Measurements from ENCODE around the gene OPN1MW.
"Not testable (repeated sequence)": the region's sequence is repeated elsewhere in the genome, so short reads cannot be mapped to it uniquely, and the experiment has no call there.

The OPN1MW gene

DNA sequence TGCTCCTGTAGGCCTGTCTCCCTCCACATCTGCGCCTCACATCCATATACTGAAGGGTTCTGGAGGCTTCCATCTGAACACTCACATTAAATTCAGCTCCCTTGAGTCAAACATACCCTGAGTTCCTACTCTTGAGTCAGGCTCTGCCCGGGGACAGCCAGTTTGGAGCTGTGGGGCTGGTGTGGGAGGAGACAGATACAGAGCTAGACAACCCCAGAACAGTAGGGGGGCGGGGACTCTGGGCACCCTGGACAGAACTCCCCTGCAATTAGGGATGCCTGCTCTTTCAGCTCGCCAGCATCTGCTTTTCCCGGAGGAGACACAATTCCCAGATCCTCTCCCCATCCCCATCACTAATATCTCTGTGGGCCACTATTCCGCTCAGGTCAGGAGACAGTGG lies 42.9 kb downstream of the OPN1MW start:
- not testable (repeated sequence) for DNase-seq (ENCODE audit: low read depth); H3K4me3 ChIP-seq (ENCODE audit: low read depth, low read length)

DNA sequence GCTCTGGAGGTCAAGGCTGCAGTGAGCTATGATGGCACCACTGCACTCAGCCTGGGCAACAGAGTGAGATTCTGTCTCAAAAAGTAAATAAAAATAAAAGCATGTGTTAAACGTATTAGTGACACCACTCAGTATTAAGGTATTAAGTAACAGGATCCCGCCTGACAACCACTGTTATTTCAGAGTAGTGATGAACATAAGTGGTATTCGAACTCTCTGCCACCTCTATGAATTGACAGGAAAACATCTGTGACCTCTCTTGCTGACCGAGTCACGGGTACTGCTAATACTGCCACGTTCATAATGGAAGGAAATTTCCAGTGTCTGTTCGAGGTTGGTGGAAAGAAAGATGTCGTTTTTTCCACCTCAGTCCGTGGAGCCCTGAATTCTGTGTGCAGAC lies 44.3 kb downstream of the OPN1MW start:
- DNase-seq (ENCODE audit: low read depth) = not testable (repeated sequence)

DNA sequence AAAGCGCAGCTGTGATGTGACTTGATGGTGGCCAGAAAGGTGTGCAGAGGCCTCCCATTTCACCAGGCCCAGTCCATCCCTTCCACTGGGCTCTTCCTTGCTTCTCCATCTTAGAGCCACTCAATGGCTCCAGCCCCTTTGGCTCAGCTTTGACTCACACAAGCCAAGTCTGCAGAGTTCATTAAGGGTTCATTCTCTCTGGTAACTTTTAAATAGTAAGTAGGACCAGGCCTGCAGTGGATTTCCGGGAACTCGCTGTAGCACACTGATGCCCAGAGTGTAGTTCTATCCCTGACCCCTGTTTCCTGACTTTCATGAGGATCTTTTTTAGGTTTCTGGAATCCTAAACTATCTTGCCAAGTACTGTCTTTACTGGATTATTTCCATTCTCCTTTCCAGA lies 49.0 kb downstream of the OPN1MW start:
- not testable (repeated sequence) for DNase-seq (ENCODE audit: low read depth); H3K4me3 ChIP-seq (ENCODE audit: low read depth, low read length)

More for the DNA sequence above, 44.3 kb downstream of the OPN1MW start:
- not testable (repeated sequence) for H3K4me3 ChIP-seq (ENCODE audit: low read depth, low read length)

DNA sequence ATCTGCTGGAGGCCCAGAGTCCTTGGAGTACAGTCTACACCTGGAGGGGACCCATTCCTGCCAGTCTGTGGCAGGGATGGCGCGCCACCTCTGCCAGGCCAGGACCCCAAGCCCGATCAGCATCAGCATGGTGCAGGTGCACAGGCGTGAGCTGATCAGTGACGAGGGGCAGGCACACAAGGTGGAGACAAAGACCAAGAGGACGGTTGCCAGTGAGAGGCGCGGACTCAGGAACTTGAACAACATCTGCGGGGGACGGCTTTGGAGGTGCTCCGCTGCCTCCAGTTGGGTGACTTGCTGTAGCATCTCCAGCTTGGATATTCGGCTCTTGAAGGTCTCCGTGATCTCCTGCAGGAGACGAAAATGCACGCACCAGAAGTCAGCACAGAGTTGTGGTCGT lies 51.2 kb downstream of the OPN1MW start:
- not testable (repeated sequence) for DNase-seq (ENCODE audit: low read depth); H3K4me3 ChIP-seq (ENCODE audit: low read depth, low read length)

DNA sequence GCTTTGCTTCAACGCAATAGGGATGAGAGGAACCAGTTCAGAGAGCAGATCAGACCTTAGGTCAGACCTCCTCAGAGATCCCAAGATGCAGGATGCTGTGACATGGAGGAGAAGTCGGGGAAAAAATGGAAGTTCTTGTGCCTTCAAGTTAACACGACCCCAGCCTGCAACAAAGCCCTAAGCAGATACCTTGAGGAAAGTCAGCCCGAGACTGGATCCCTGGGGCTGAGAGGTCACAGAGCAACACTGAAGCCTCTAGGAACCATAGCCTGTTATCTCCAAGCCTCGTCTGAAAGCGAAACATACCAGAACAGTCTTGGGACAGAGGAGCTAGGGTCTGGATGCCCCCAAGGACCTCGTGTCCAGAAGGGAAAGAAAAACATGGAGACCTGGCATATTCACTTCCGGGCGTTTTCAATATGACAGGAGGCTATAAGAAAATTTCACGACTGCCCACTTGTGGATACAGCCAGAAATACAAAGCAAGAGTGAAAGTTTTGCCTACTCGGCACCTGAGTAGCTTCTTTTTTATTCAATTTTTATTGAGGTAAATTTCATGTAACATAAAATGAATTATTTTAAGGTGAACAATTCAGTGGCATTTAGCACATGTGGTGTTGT lies 56.7 kb downstream of the OPN1MW start:
- not testable (repeated sequence) for H3K4me3 ChIP-seq (ENCODE audit: low read depth, low read length); DNase-seq (ENCODE audit: low read depth)

DNA sequence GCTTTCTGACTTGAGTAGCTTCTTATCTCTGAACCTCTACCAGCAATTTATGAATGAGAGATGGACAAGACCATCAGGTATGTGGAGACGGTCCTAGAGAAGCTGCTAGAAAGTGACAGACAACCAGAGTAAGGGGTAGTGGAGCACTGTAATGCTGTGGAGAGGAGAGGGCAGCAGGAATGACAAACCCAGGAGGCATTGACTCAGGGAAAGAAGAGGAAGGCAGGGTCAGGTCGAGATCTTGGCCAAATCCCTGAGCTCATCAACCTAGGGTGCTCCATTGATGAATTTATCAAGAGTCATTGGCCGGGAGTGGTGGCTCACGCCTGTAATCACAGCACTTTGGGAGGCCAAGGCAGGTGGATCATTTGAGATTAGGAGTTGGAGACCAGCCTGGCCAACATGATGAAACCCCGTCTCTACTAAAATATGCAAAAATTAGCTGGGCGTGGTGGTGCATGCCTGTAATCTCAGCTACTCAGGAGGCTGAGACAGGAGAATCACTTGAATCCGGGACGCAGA lies 57.6 kb downstream of the OPN1MW start:
- DNase-seq (ENCODE audit: low read depth); H3K4me3 ChIP-seq (ENCODE audit: low read depth, low read length): not testable (repeated sequence)

Measured in GM12864 (cell line).